C1 segment of cervical spinal cord (tissue), 14 donors: Measurements from ENCODE around the gene USP46.

Experiments used
- DNase-seq, 14 donors: peaks; one replicate each; lab custom pipeline; 2025; lab: John Stamatoyannopoulos, UW

The USP46 gene

GRCh38 chr4:52622564-52622963 is 36.5 kb downstream of the USP46 start:
- DNase-seq: no peak

- DNase-seq: no peak
These were observed 37.5 kb downstream of the USP46 start for GRCh38 chr4:52621567-52621966.

- peak in 1 of 14 donors; percentile 5 for DNase-seq
These were observed 39.5 kb downstream of the USP46 start for GRCh38 chr4:52619591-52619931.

- no peak for DNase-seq
These were observed 40.1 kb downstream of the USP46 start for GRCh38 chr4:52618795-52619590.

GRCh38 chr4:52617336-52618020 is 41.6 kb downstream of the USP46 start:
- DNase-seq: no peak

GRCh38 chr4:52614241-52614640 is 44.9 kb downstream of the USP46 start:
- DNase-seq: no peak

- no peak for DNase-seq
These were observed 46.8 kb downstream of the USP46 start for GRCh38 chr4:52612341-52612740.

GRCh38 chr4:52611030-52611555 is 48.0 kb downstream of the USP46 start:
- no peak for DNase-seq

- DNase-seq: no peak
These were observed 52.4 kb downstream of the USP46 start for GRCh38 chr4:52606726-52607125.

- DNase-seq: no peak
These were observed 53.1 kb downstream of the USP46 start for GRCh38 chr4:52606040-52606439.

GRCh38 chr4:52604215-52604614 is 54.9 kb downstream of the USP46 start:
- DNase-seq: peak in 1 of 14 donors; percentile 29

GRCh38 chr4:52600275-52600674 is 58.8 kb downstream of the USP46 start:
- no peak for DNase-seq

GRCh38 chr4:52595001-52595400 is 64.1 kb downstream of the USP46 start:
- DNase-seq: no peak

- no peak for DNase-seq
These were observed 66.8 kb downstream of the USP46 start for GRCh38 chr4:52592287-52592686.

GRCh38 chr4:52588771-52589591 is 70.1 kb downstream of the USP46 start:
- no peak for DNase-seq

- peak in 4 of 14 donors; percentile 2 to 9 (median 4) for DNase-seq
These were observed 71.0 kb downstream of the USP46 start for GRCh38 chr4:52588097-52588496.

GRCh38 chr4:52586069-52586468 is 73.0 kb downstream of the USP46 start:
- DNase-seq: no peak

- no peak for DNase-seq
These were observed 73.7 kb downstream of the USP46 start for GRCh38 chr4:52585379-52585778.

GRCh38 chr4:52579602-52580272 is 79.4 kb downstream of the USP46 start:
- no peak for DNase-seq

- no peak for DNase-seq
These were observed 80.2 kb downstream of the USP46 start for GRCh38 chr4:52578951-52579350.

GRCh38 chr4:52577624-52577962 is 81.5 kb downstream of the USP46 start:
- DNase-seq: no peak
